Right ventricle myocardium superior (tissue), 1 donor: Measurements from ENCODE around the gene GCN1. TPM values are rescaled to one million over a fixed set of nuclear protein-coding genes. Genes with fewer than 3 reads are reported as not detected.
A peak's percentile ranks its signal among the peaks of the same experiment; 100 is the strongest.

Experiments
- ATAC-seq: fragments of 200-7000 bp; cut with Tn5 transposase; one replicate; pipeline ENCODE4 v1.9.1; 2020; ENCODE audit warnings: mild to moderate bottlenecking; ENCODE audit not compliant: poor library complexity
- DNase-seq: peaks from one replicate; pipeline ENCODE4 v3.0.0-alpha.2; 2020
- intact Hi-C: fragments of 100-400 bp; cut with DNase I; formaldehyde crosslinking; loops from one replicate; pipeline ENCODE4 v1.11.2; 2022
- total RNA-seq: library from RNA; stranded (reverse); fragmentation: NEBNext Ultra II Directional; extraction: Animal tissue kit (Norgen Biotek cat#: 25700); gene quantifications from one replicate; pipeline ENCODE4 v1.2.1, GENCODE V29; 2021
- donor health status: DM: no; HTN: yes; CAD: no; lungs with severe emphysema.

The GCN1 gene
- total RNA-seq, 1 donor from 2014 or later = 30.5 TPM

GRCh38 chr12:120229487-120230325 lies 35.2 kb upstream of the GCN1 start:
- ATAC-seq = no peak
- DNase-seq = no peak
- intact Hi-C loops = loop anchor here (1.0 kb wide), 1 partner anchor 36 kb away; the partner anchor contains the start of gene PXN

DNA sequence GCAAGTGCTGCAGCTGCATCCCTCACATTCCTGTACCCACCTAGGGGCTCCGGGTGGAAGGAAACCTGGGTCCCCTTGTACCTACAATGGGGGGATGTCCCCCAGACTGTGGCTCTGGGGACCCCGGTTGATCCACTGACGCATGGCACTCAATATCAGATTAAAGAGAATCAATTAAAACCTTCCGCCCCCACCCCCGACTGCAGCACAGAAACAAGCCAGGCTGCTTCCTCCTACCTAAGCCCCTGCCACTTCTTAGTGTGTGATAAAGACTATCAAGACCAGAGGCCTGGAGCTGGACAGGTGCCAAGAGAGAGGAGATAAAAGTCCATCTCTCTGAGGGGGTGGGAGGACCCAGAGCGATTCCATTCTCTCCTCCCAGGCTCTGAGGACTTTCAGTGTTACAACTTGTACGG lies 34.6 kb upstream of the GCN1 start:
- DNase-seq (no peak), ATAC-seq (no peak)
- intact Hi-C loops = loop anchor here (1.0 kb wide), 1 partner anchor 36 kb away; the partner anchor contains the start of gene PXN

DNA sequence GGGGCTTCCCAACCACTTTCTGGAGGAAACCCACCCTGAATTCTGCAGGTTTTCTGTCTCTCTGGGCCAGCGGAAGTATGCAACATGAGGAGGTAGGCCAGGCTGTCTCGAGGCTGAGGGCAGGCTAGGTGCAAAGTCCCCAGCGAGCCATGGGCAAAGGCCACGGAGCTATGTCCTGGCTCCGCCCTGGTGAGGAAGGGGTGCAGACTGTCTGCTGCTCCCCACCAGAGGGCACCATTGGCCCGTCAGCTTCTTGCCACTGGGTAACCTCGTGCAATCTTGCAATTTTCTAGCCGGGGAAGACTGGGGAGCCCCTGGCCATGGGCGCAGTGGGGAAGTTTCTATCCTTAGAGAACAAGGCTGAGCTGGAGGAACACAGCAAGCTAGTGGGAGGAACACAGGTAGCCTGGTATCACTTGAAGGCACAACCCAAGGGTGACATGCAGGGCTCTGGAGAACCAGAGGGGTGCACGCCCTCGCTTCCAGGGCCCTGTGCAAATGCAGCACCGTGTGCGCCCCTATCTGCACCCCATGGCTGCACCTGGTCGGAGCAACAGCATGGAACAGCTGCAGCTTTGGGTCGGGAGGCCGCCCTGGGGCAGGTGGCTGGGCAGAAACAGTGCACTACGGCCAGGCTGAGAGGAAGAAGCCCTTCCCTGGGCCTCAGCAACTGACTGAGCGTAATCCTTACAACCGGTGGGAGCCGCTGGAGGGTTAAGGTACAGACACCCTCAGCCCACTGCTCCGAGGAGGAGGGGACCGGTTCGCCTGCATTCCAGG lies 34.0 kb upstream of the GCN1 start:
- intact Hi-C loops = loop anchor here (1.0 kb wide), 1 partner anchor 37 kb away; the partner anchor contains the start of gene PXN
- ATAC-seq (peak; percentile 80), DNase-seq (peak; percentile 91)

DNA sequence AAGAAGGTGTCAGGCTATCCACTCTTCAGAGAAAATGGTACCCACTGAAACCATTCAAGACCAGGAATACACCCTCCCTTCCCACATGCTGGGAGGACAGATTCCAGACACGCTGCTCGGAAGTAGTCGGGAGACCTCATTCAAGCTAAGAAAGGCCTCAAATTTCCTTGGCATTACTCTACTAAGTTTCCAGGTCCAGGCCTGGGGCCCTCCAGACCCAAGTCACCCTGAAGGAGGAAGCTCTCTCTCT lies 33.5 kb upstream of the GCN1 start:
- DNase-seq = no peak
- ATAC-seq = no peak
- intact Hi-C loops = no loop called here

DNA sequence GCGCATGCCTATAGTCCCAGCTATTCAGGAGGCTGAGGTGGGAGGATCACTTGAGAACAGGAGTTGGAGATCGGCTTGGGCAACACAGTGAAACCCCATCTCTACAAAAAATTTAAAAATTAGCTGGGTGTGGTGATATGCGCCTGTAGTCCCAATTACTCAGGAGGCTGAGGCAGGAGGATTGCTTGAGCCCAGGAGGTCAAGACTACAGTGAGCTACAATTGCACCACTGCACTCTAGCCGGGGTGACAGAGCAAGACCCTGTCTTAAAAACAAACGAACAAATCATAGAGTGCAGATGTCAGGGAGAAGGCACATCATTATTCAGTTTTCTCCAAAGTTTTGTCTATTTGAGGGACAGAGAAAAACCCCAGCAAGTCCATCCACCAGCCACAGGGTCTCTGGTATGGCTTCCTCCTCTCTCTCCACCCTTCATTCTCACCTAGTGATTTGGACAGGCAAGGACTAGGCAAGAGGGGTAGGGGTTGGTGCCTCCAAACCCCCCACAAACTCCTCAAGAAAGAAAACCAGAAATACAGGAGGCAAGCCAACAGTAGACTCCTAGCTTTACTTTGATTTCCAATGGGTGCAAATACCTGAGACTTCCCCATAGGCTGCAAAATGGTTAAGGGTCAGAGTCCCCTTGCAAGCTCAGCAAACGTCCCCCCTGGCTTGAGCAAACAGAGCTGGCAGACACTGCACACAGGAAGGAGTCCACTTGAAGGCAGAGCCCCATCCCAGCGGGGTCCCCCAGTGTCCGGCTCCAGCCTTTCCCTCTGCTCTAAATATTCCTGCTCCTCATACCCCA lies 32.9 kb upstream of the GCN1 start:
- DNase-seq = no peak
- no peak for ATAC-seq
- intact Hi-C loops = no loop called here

DNA sequence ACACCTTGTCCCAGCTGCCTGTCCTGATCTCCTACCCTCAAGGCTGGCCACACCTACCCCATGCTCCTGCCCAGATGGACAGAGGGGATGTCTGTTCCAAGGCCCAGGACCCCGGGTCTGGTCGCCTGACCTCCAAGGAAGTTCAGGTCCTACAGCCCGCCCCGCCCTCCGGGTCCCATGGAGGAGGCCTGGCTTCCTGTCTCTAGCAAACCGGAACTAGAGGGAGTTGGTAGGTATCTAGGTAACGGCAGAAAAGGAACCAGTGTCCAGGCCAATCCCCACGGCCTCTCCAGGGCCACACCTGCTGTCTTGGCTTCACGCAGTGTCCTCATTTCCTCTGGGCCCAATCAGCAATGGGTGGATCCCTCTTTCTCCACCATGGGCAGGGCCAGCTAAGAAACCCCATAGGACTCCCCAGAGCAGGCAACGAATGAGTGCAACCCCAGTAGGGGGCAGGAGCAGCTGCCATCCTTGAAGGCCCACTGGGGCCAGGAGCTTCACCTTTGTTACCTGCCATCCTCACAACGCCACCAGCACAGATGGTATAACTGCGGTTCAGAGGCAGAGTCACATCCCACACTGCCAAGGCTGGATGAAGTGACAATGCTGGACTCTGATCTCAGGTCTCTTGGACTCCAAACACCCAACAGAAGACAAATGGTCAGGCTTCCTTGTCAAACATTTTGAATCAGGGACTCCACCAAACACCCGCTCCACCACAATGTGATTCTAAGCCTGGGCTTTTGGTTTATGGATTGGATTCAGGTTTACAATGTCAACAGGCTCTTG lies 31.5 kb upstream of the GCN1 start:
- no peak for ATAC-seq
- intact Hi-C loops = no loop called here
- peak; percentile 74 for DNase-seq

DNA sequence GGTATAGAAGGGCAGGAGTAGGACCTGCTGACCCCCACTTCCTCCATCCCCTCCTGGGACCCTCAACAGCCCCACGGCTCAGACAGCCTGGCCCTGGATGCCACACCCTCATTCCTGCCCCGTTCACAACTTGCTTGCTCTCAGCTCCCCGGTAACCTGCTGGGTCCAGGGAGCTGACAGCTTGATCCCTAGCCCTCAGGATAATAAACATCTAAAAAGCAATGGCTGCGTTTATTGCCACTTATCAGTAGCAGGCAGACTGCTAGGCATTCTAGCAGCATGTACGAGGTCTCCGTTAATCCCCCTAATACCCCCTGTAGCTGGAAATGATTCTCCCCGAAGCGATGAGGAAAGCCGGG lies 30.7 kb upstream of the GCN1 start:
- intact Hi-C loops = no loop called here
- no peak for DNase-seq
- no peak for ATAC-seq

DNA sequence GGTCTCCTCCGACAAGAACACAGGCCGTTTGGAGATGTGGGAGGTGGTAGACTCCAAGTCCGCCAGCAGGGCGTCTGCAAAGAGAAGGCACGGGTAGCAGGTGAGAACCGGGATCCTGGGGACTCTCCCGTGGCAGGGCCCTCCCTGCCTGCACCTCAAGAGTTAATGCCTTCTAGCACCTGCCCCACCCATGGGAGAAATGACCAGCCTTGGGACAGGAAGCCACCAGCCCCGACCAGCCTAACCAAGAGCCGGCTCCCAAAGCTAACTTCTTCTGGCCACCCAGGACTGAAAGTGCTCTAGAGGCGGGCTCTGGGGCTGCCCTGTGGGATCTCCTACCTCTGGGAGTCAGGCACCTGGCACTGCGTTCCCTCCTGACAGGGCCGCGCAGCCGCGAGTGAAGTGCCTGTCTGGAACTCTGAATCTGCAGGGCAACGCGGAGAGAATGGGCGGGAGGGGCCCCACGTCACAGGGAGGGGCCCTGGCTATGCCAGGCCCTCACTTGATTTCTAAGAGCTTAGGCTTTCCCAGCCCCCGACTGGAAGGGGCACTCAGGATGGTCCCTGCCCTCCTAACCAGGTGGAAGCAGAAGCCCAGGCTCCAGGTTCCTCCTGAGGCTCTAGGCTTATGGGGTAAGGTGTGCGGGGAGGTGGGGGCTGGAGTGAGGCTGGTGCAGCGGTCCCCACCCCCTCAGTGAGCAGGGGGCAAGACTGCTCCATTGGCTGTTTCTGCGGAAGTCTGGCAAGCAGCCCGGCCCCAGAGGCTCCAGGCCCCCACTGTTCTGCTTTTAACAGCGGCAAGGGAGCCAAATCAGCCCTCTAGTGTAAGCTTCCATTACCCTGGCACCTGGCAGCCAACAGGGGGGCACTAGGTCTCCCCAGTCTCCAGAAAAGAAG lies 30.0 kb upstream of the GCN1 start:
- DNase-seq (peak; percentile 74), ATAC-seq (peak; percentile 36)
- intact Hi-C loops = no loop called here

DNA sequence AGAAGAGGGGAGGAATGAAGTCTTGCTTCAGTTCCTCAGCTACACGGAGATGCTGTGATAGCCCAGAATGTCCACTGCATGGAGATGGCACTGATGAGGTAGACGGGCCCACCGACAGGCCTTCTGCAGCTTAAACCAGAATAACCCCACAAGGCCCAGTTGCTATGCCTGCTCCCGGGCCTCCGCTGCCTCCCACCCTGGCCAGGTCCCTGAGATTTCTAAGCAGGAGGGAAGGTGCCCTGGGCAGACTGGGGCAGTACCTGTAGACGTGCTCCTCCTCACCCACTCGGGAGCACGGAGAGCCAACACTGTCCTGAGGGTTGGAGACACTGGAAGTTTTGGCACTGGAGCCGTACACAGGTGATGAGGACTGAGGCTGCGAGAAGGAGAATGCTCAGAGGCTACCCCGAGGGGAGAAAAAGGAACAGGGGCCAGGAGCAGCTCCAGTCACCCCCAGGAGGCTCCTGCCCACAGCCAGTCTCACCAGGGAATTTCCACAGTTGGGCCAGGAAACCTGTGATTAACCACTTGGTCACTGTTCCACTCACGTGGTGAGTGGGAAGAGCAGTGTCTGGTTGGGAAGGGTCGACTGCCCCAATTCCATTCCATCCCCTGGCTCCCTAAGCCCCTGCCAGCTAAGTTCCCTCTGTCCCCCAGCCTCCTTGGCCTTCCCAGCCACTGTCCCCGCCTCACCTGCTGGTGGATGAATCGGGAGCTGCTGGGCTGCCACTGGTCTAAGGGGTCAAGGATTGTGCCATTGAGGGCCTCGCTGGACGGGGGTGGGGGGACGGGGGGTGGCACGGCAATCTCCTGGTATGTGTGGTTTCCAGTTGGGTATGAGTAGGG lies 29.2 kb upstream of the GCN1 start:
- ATAC-seq (no peak), DNase-seq (no peak)
- intact Hi-C loops = no loop called here

DNA sequence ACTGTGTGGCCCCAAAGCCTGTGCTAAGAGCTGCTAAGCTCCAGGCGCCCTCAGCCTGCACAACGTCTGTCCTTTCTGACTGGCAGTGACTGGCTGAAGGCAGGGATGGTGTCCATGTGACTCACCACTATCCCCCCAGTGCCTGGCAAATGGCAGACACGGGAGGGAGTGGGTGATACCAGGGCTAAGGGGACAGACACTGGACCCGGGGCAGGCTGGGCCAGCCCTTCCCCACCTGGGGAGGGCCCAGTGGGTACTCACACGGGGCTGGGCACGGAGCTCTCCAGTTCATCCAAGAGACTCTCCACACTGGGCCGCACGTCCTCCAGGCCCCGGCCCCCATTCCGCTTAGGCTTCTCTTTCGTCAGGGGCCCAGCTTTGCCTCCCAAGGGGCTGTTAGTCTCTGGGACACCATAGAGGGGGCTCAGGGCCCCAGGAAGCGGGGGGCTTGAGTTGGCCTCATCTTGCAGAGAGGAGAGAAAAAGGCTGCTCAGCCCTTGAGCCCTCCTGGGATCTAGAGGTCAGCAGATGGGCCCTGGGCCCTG lies 27.8 kb upstream of the GCN1 start:
- intact Hi-C loops = no loop called here
- ATAC-seq = no peak
- no peak for DNase-seq

DNA sequence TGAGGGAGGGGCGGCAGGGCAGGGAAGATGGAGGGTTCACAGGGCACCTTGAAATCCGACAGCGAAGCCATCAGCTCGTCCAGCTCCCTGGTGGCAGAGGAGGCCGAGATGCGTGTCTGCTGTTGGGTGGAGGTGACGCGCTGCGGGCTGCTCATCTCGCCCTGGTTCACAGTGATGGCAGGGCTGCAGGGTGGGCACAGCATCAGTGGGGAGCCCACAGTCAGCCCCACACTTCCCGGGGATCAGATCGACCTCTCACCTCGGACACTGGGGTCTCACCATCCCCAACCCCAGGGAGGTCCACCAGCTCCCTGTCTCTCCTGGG lies 27.0 kb upstream of the GCN1 start:
- intact Hi-C loops = no loop called here
- DNase-seq (no peak), ATAC-seq (no peak)

DNA sequence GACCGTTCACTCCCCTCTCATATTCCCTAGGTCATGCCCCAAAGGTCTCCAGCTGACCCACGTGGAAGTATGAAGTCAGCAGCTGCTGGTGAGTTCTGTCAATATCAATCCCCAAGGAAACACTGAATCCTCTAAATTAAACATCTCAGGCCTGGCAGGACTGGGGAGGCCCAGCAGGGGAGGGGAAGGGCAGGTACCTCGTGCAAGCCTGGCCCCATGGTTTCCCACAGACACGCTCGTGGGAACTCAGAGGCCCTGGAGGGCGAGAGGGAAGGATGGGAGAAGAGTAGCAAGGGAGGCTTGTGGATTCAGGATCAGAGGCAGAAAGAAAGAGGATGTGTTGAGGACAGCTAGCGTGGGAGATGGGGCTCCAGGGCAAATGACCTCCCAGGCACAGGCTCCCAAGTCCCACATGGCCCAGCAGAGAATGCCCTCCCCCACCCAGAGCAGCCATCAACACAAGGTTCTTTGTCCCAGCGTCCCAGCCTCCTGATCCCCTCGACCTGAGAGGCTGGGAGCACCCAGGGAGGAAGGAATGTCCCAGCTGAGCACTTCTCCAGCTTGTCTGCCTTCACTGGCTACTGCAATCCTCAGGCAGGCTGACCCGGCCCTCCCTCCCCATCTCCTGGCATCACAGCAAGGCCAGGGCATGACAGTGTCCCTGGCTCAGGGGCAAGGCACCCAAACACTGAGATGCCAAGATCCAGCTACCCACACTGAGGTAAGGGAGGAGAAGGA lies 26.5 kb upstream of the GCN1 start:
- intact Hi-C loops = no loop called here
- no peak for ATAC-seq
- DNase-seq = no peak

- intact Hi-C loops = no loop called here
- ATAC-seq (no peak), DNase-seq (no peak)
Measured at GRCh38 chr12:120218680-120219606, 24.4 kb upstream of the GCN1 start.

DNA sequence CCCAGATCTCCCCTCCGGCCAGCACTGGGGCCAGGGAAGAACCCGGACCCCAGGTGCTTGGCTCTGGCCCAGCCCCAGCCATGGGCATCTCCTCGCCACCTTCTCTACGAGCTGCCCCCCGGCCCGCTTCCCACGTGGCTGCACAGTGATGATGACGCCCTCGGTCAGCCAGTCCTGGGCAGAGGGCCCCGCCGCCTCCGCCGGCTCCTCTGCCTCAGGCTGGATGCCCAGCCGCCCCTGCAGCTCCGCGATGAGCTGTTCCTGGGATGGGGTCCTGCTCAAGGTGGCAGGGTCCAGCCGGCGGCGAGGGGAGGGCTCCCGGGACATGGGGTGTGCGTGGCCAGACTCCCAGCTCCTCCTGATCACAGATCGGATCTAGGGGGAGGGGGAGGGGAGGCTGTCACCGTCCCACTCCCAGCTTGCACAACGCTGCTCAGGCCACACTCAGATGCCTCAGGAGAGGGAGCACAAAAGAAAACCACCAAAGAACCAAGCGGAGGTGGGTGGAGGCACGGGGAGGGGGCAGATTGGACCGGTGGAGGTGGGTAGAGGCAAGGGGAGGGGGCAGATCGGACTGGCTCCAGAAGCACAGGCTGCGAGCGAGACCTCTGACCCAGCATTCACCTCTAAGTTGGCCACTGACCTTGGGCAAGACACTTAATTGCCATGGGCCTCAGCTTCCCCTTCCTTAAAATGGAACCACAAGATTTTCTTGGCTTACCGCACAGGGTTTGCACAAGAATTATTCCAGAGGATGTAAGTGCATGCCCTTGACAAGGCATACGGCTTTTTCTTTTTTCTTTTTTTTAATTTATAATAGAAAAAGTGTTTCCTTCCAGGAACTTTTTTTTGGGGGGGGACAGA lies 22.5 kb upstream of the GCN1 start:
- DNase-seq (no peak), ATAC-seq (no peak)
- intact Hi-C loops = no loop called here
